ENCODE results near the gene NUDC. TPM values are rescaled to one million over a fixed set of nuclear protein-coding genes. Genes with fewer than 3 reads are reported as not detected.
"Not testable (repeated sequence)": the region's sequence is repeated elsewhere in the genome, so short reads cannot be mapped to it uniquely, and the experiment has no call there.

Gene NUDC
- total RNA-seq (ENCODE audit: unreplicated experiment), result 60.8 TPM
- long read RNA-seq, transcript NUDC-201 (9 exons, 1,800 nt), result major isoform, 151 of 177 reads
- long read RNA-seq, transcript NUDC-204 (2 exons, 607 nt), result minor isoform, 7 of 177 reads
- long read RNA-seq, partial matches to known transcripts, result 2 of 177 reads
- long read RNA-seq, other reads (novel, unspliced or antisense), result 17 of 177 reads

GRCh38 chr1:26921540-26922430, at the start of gene NUDC:
Gene NUDC, plus strand, starts transcription at chr1:26921743. Its CDS starts 106 bp downstream, at chr1:26921849.
- Mint-ChIP-seq H3K9me3 (ENCODE audit: unreplicated experiment) (no peaks in the 10 kb centered on the region), H3K27me3 (ENCODE audit: unreplicated experiment) (peaks cover 6% of the 10 kb centered on the region), H3K4me1 (ENCODE audit: unreplicated experiment) (peaks cover 12% of the 10 kb centered on the region), H3K4me3 (ENCODE audit: unreplicated experiment) (peak within 1 kb of the TSS; percentile 94), H3K27ac (ENCODE audit: unreplicated experiment) (peak within 1 kb of the TSS; percentile 95), H3K36me3 (ENCODE audit: low read depth, unreplicated experiment) (peaks cover 10% of the 10 kb centered on the region)
- DNase-seq (ENCODE audit: low spot score), result peak; percentile 95
- TF ChIP-seq CTCF (IDR thresholded peaks at IDR 0.05; ENCODE audit: unreplicated experiment), result no peak

- not testable (repeated sequence) for H3K27ac Mint-ChIP-seq (ENCODE audit: unreplicated experiment); DNase-seq (ENCODE audit: low spot score); H3K9me3 Mint-ChIP-seq (ENCODE audit: unreplicated experiment); H3K4me1 Mint-ChIP-seq (ENCODE audit: unreplicated experiment); H3K4me3 Mint-ChIP-seq (ENCODE audit: unreplicated experiment); H3K36me3 Mint-ChIP-seq (ENCODE audit: low read depth, unreplicated experiment); H3K27me3 Mint-ChIP-seq (ENCODE audit: unreplicated experiment)
Measured at GRCh38 chr1:26873097-26873496, 48.4 kb upstream of the NUDC start.

- Mint-ChIP-seq H3K4me3 (ENCODE audit: unreplicated experiment) (no peak overlapping the region), H3K27me3 (ENCODE audit: unreplicated experiment) (no peaks in the 10 kb centered on the region), H3K36me3 (ENCODE audit: low read depth, unreplicated experiment) (peaks cover 8% of the 10 kb centered on the region), H3K4me1 (ENCODE audit: unreplicated experiment) (no peaks in the 10 kb centered on the region), H3K9me3 (ENCODE audit: unreplicated experiment) (no peaks in the 10 kb centered on the region), H3K27ac (ENCODE audit: unreplicated experiment) (no peak overlapping the region)
- TF ChIP-seq CTCF (IDR thresholded peaks at IDR 0.05; ENCODE audit: unreplicated experiment), result no peak
- DNase-seq (ENCODE audit: low spot score), result no peak
Measured at GRCh38 chr1:26874896-26875295, 46.6 kb upstream of the NUDC start.

- no peak overlapping the region for H3K4me3 Mint-ChIP-seq (ENCODE audit: unreplicated experiment)
- peaks cover 1% of the 10 kb centered on the region for H3K27me3 Mint-ChIP-seq (ENCODE audit: unreplicated experiment)
- no peak for TF ChIP-seq CTCF (IDR thresholded peaks at IDR 0.05; ENCODE audit: unreplicated experiment)
- no peak overlapping the region for H3K27ac Mint-ChIP-seq (ENCODE audit: unreplicated experiment)
- no peaks in the 10 kb centered on the region for H3K4me1 Mint-ChIP-seq (ENCODE audit: unreplicated experiment)
- H3K36me3 Mint-ChIP-seq (ENCODE audit: low read depth, unreplicated experiment), result peaks cover 10% of the 10 kb centered on the region
- no peak for DNase-seq (ENCODE audit: low spot score)
- no peaks in the 10 kb centered on the region for H3K9me3 Mint-ChIP-seq (ENCODE audit: unreplicated experiment)
Measured at GRCh38 chr1:26877326-26877725, 44.2 kb upstream of the NUDC start.

DNA sequence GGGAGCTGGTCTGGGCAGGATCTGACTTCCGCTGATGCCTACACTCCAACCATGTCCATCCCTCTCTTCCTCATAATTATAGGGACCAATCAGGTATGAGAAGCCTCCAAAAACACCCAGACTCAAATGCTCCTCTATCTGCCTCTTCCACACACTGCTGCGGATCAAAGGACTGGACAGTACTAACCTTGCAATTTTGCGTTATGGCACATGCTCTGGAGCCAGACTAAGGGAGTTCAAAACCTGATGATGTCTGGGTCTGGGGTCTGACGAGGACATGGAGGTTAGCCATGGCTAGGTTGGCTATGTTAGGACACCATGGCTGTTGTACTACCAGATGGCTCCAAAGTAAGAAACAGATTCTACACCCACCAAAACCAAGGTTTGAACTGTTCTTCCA, 41.8 kb upstream of the NUDC start:
- DNase-seq (ENCODE audit: low spot score), result no peak
- Mint-ChIP-seq H3K4me3 (ENCODE audit: unreplicated experiment) (no peak overlapping the region), H3K4me1 (ENCODE audit: unreplicated experiment) (no peaks in the 10 kb centered on the region), H3K9me3 (ENCODE audit: unreplicated experiment) (no peaks in the 10 kb centered on the region), H3K36me3 (ENCODE audit: low read depth, unreplicated experiment) (peaks cover 31% of the 10 kb centered on the region), H3K27me3 (ENCODE audit: unreplicated experiment) (peaks cover 1% of the 10 kb centered on the region), H3K27ac (ENCODE audit: unreplicated experiment) (no peak overlapping the region)
- no peak for TF ChIP-seq CTCF (IDR thresholded peaks at IDR 0.05; ENCODE audit: unreplicated experiment)

- H3K36me3 Mint-ChIP-seq (ENCODE audit: low read depth, unreplicated experiment), result peaks cover 37% of the 10 kb centered on the region
- H3K27ac Mint-ChIP-seq (ENCODE audit: unreplicated experiment); H3K27me3 Mint-ChIP-seq (ENCODE audit: unreplicated experiment); H3K4me3 Mint-ChIP-seq (ENCODE audit: unreplicated experiment); DNase-seq (ENCODE audit: low spot score); H3K4me1 Mint-ChIP-seq (ENCODE audit: unreplicated experiment); H3K9me3 Mint-ChIP-seq (ENCODE audit: unreplicated experiment): not testable (repeated sequence)
Measured at GRCh38 chr1:26881611-26882010, 39.9 kb upstream of the NUDC start.
